Pancreas (tissue), 10 donors: ENCODE results near the gene COPS3. TPM values are rescaled to one million over a fixed set of nuclear protein-coding genes. Genes with fewer than 3 reads are reported as not detected.

Experiments used
- ATAC-seq, 4 donors: fragments of 200-7000 bp; cut with Tn5 transposase; one replicate each; pipeline versions ENCODE4 v1.8.0 to v1.9.1; 2020; ENCODE audit warnings: mild to moderate bottlenecking in 4 of 4, moderate library complexity in 4 of 4
- DNase-seq, 6 donors: peaks; one replicate each; pipeline ENCODE4 v3.0.0-alpha.2; 2020
- FAIRE-seq: peaks from 2 replicates; lab custom pipeline; 2012; peaks lifted over from hg19 to GRCh38; lab: Jason Lieb, UNC
- H3K27ac ChIP-seq, 4 donors: fragments of 200-600 bp; sonication (generic); 1 replicate in 3 of 4; 2 replicates in 1 of 4; pipeline versions ENCODE4 v1.5.0 to v1.8.0; 2020
- H3K27me3 ChIP-seq, 4 donors: fragments of 200-600 bp; one replicate each; pipeline ENCODE4 v1.8.0; 2021
- H3K36me3 ChIP-seq, 3 donors: fragments of 200-600 bp; sonication (generic) in 1 of 3; one replicate each; pipeline versions ENCODE4 v1.5.0 to v1.8.0; 2020 to 2021
- H3K4me1 ChIP-seq, 3 donors: fragments of 200-600 bp; one replicate each; pipeline ENCODE4 v1.8.0; 2021
- H3K4me3 ChIP-seq, 4 donors: fragments of 200-600 bp; sonication (generic) in 2 of 4; one replicate each; pipeline versions ENCODE4 v1.5.0 to v1.8.0; 2020 to 2021
- H3K9me3 ChIP-seq, 4 donors: fragments of 200-600 bp; one replicate each; pipeline ENCODE4 v1.8.0; 2021
- WGBS, 2 donors: extraction: QIAGEN DNeasy Blood & Tissue Kit; methylation state at CpG; one replicate each; pipeline ENCODE4 v1.1.7; 2013; 5-methylcytosine and 5-hydroxymethylcytosine counted together
- intact Hi-C, 3 donors: fragments of 100-400 bp; cut with DNase I; formaldehyde crosslinking; loops; one replicate each; pipeline versions ENCODE4 v1.11.1 to v1.14.2; 2022
- polyA plus RNA-seq, 2 donors: library from polyadenylated mRNA; stranded (reverse); fragments of 200-250 nt; gene quantifications; one replicate each; pipeline ENCODE4 v1.2.3, GENCODE V29; 2013
- total RNA-seq, 6 donors: library from RNA; stranded (reverse); fragmentation: NEBNext Ultra II Directional in 4 of 6; extraction: Animal tissue kit (Norgen Biotek cat#: 25700) in 4 of 6; gene quantifications; one replicate each; pipeline versions ENCODE4 v1.2.1 to v1.2.4, GENCODE V29; 2021 to 2023
- TF ChIP-seq, protein P1 (sequence below), 4 donors: fragments of 200-600 bp; sonication (generic) in 3 of 4; IDR thresholded peaks; one replicate each; pipeline versions ENCODE4 v1.5.0 to v1.8.0; 2021; ENCODE audit warnings: antibody characterized with exemption in 4 of 4
- donor health status: healthy with polysubstance abuse.
- donor health status: DM: no; HTN: no; CAD: no; lungs with moderate emphysema.
- donor health status: DM: no; HTN: no; CAD: no.
- donor health status: control.
- donor health status: control.
- donor health status: Bipolar disorder and iron deficiency.
- donor health status: DM: yes; HTN: yes; CAD: no.
- donor health status: DM: no; HTN: no; CAD: no.
- donor health status: DM: no; HTN: no; CAD: no.
- donor health status: DM: yes; HTN: yes; CAD: no.

Gene COPS3
- total and polyA plus RNA-seq, 8 donors: 17.6 to 51.1 (median 31.5) TPM

GRCh38 chr17:17242246-17242645 is 38.8 kb downstream of the COPS3 start:
- Histone ChIP-seq H3K27me3 (no peaks in the 10 kb centered on the region), H3K4me3 (no peak overlapping the region), H3K27ac (no peak overlapping the region), H3K9me3 (no peaks in the 10 kb centered on the region), H3K36me3 (peaks cover 0 to 17% (median 0%) of the 10 kb centered on the region in 3 donors), H3K4me1 (no peaks in the 10 kb centered on the region)
- ATAC-seq: no peak
- intact Hi-C loops: no loop called here
- TF ChIP-seq, protein P1, sequence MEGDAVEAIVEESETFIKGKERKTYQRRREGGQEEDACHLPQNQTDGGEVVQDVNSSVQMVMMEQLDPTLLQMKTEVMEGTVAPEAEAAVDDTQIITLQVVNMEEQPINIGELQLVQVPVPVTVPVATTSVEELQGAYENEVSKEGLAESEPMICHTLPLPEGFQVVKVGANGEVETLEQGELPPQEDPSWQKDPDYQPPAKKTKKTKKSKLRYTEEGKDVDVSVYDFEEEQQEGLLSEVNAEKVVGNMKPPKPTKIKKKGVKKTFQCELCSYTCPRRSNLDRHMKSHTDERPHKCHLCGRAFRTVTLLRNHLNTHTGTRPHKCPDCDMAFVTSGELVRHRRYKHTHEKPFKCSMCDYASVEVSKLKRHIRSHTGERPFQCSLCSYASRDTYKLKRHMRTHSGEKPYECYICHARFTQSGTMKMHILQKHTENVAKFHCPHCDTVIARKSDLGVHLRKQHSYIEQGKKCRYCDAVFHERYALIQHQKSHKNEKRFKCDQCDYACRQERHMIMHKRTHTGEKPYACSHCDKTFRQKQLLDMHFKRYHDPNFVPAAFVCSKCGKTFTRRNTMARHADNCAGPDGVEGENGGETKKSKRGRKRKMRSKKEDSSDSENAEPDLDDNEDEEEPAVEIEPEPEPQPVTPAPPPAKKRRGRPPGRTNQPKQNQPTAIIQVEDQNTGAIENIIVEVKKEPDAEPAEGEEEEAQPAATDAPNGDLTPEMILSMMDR (IDR thresholded peaks at IDR 0.05): no peak
- no peak for FAIRE-seq
- peak in 2 of 6 donors; percentile 32 to 54 for DNase-seq
- 84 to 90% methylated on average over 7 of the region's 7 CpGs for WGBS, 2 donors

- peaks cover 0 to 11% (median 0%) of the 10 kb centered on the region in 3 donors for H3K36me3 ChIP-seq
- intact Hi-C loops: no loop called here
- no peaks in the 10 kb centered on the region for H3K4me1 ChIP-seq
- DNase-seq (peak in 2 of 6 donors; percentile 10 to 38), ATAC-seq (no peak), FAIRE-seq (no peak)
- H3K9me3 ChIP-seq: no peaks in the 10 kb centered on the region
- no peak overlapping the region for H3K27ac ChIP-seq
- whole genome bisulfite sequencing, 2 donors: 77 to 83% methylated on average over 10 of the region's 10 CpGs
- no peaks in the 10 kb centered on the region for H3K27me3 ChIP-seq
- no peak overlapping the region for H3K4me3 ChIP-seq
- TF ChIP-seq, protein P1 (IDR thresholded peaks at IDR 0.05): no peak
Observed at GRCh38 chr17:17241656-17242055, 39.4 kb downstream of the COPS3 start.

DNA sequence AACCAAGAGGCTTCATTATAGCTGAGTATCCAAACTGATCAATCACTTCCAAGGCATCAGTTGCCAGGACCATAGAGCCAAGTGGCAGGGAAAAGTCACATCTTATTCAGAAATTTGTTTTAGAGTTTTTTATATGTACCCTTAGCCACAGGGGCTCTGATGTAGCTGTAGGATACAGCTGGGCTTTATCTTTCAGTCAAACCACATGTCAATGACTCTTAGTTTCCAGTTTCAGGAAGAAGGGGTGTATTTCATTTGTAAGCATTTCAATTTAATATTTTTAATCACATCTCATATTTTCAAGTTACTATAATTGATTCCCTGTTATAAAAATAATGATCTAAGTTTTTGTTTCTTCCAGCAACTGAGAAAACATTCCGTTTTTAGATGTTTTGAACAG is 41.2 kb downstream of the COPS3 start:
- H3K27ac ChIP-seq: no peak overlapping the region
- DNase-seq (no peak), FAIRE-seq (no peak), ATAC-seq (no peak)
- WGBS, 2 donors: 55 to 78% methylated on average over 1 of the region's 1 CpG
- TF ChIP-seq, protein P1 (IDR thresholded peaks at IDR 0.05): no peak
- no peaks in the 10 kb centered on the region for H3K9me3 ChIP-seq
- intact Hi-C loops: no loop called here
- H3K4me1 ChIP-seq: peaks cover 0 to 6% (median 0%) of the 10 kb centered on the region in 3 donors
- no peaks in the 10 kb centered on the region for H3K27me3 ChIP-seq
- H3K36me3 ChIP-seq: no peaks in the 10 kb centered on the region
- no peak overlapping the region for H3K4me3 ChIP-seq

DNA sequence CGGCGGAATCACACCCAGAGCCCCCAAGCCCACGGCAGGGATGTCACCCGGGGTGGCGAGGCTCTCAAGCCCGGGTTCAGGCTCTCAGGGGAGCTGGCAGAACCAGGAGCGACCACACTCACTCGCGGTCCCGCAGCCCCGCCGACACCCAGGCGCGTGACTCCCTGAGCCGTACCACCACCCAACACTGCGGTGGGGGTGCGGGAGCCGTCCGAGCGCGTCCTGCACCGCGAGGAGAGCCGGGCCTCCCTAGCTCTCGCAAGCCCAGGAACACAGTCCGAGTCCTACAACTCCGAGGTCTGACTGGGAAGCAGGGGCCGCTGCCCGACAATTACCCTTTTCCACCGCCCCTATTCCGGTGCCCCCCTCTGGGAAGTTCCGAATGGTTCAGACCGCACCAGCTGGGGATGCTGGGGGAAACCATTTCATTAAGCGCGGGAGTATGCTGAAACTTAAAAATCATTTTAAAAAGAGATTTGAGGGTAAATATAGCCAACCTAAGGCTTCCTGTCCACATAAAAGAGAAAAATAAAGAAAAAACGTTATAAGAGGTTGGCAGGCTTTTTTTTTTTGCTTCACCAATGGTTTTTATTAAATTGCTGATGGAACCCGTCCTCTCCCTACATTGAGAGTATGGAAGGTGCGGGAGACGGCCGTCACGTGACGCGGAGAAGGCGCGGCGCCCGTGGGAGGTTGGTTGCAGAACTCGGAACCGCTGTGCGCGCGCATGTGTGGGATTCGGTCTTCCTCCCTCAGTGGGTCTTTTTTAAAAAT is 43.8 kb downstream of the COPS3 start, which contains the start of gene FLCN:
Gene FLCN, minus strand, starts transcription at position 143 of the 774 bp plus-strand sequence. CDS start 9,031 bp downstream, outside the sequence.
- ATAC-seq (peak; percentile 91 to 97 (median 94)), FAIRE-seq (peak; percentile 34), DNase-seq (peak; percentile 83 to 91 (median 86))
- TF ChIP-seq, protein P1 (IDR thresholded peaks at IDR 0.05): no peak
- no peaks in the 10 kb centered on the region for H3K36me3 ChIP-seq
- no peaks in the 10 kb centered on the region for H3K9me3 ChIP-seq
- H3K27ac ChIP-seq: peak within 1 kb of the TSS; percentile 97 to 99 (median 98)
- intact Hi-C loops: no loop called here
- peaks cover 0 to 6% (median 0%) of the 10 kb centered on the region in 3 donors for H3K4me1 ChIP-seq
- no peaks in the 10 kb centered on the region for H3K27me3 ChIP-seq
- peak within 1 kb of the TSS; percentile 99 to 100 (median 99) for H3K4me3 ChIP-seq
- WGBS, 2 donors: 0% methylated on average over 43 to 53 of the region's 53 CpGs
